GM19455 (cell line): ENCODE data around the gene SEMA6A.
"Not testable (repeated sequence)": the region's sequence is repeated elsewhere in the genome, so short reads cannot be mapped to it uniquely, and the experiment has no call there.

ENCODE experiments used
- ATAC-seq: cut with Tn5 transposase; IDR thresholded peaks from one replicate; pipeline ENCODE4 v1.9.1; 2021; ENCODE audit not compliant: unreplicated experiment

The SEMA6A gene

GRCh38 chr5:116554764-116555163, 19.9 kb downstream of the SEMA6A start:
- no peak for ATAC-seq

GRCh38 chr5:116553366-116553765, 21.3 kb downstream of the SEMA6A start:
- ATAC-seq = no peak

GRCh38 chr5:116550082-116550481, 24.5 kb downstream of the SEMA6A start:
- no peak for ATAC-seq

GRCh38 chr5:116546743-116547124, 27.9 kb downstream of the SEMA6A start:
- no peak for ATAC-seq

- ATAC-seq = no peak
These were observed 28.4 kb downstream of the SEMA6A start for GRCh38 chr5:116546033-116546742.

GRCh38 chr5:116545465-116545864, 29.2 kb downstream of the SEMA6A start:
- ATAC-seq = not testable (repeated sequence)

- ATAC-seq = no peak
These were observed 29.9 kb downstream of the SEMA6A start for GRCh38 chr5:116544531-116545241.

- ATAC-seq = no peak
These were observed 31.1 kb downstream of the SEMA6A start for GRCh38 chr5:116543501-116543900.

- ATAC-seq = no peak
These were observed 32.0 kb downstream of the SEMA6A start for GRCh38 chr5:116542619-116543018.

- ATAC-seq = no peak
These were observed 35.4 kb downstream of the SEMA6A start for GRCh38 chr5:116539222-116539621.

GRCh38 chr5:116536316-116537083, 38.1 kb downstream of the SEMA6A start:
- no peak for ATAC-seq

GRCh38 chr5:116534964-116535651, 39.5 kb downstream of the SEMA6A start:
- no peak for ATAC-seq

GRCh38 chr5:116532762-116533525, 41.7 kb downstream of the SEMA6A start:
- ATAC-seq = no peak

- ATAC-seq = no peak
These were observed 43.0 kb downstream of the SEMA6A start for GRCh38 chr5:116531635-116532034.

GRCh38 chr5:116531117-116531516, 43.5 kb downstream of the SEMA6A start:
- no peak for ATAC-seq

- no peak for ATAC-seq
These were observed 44.3 kb downstream of the SEMA6A start for GRCh38 chr5:116530276-116530675.

GRCh38 chr5:116529615-116530014, 45.0 kb downstream of the SEMA6A start:
- ATAC-seq = no peak

- no peak for ATAC-seq
These were observed 45.9 kb downstream of the SEMA6A start for GRCh38 chr5:116528519-116529234.

GRCh38 chr5:116527582-116527981, 47.0 kb downstream of the SEMA6A start:
- no peak for ATAC-seq

GRCh38 chr5:116525674-116526073, 48.9 kb downstream of the SEMA6A start:
- ATAC-seq = no peak
